HG03439 (cell line): ENCODE results near the gene GHITM.
"Not testable (repeated sequence)": the region's sequence is repeated elsewhere in the genome, so short reads cannot be mapped to it uniquely, and the experiment has no call there.

Experiments
- ATAC-seq: cut with Tn5 transposase; IDR thresholded peaks from one replicate; pipeline ENCODE4 v1.9.1; 2021; ENCODE audit warnings: mild to moderate bottlenecking, moderate library complexity; ENCODE audit not compliant: unreplicated experiment

The GHITM gene, protein sequence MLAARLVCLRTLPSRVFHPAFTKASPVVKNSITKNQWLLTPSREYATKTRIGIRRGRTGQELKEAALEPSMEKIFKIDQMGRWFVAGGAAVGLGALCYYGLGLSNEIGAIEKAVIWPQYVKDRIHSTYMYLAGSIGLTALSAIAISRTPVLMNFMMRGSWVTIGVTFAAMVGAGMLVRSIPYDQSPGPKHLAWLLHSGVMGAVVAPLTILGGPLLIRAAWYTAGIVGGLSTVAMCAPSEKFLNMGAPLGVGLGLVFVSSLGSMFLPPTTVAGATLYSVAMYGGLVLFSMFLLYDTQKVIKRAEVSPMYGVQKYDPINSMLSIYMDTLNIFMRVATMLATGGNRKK

DNA sequence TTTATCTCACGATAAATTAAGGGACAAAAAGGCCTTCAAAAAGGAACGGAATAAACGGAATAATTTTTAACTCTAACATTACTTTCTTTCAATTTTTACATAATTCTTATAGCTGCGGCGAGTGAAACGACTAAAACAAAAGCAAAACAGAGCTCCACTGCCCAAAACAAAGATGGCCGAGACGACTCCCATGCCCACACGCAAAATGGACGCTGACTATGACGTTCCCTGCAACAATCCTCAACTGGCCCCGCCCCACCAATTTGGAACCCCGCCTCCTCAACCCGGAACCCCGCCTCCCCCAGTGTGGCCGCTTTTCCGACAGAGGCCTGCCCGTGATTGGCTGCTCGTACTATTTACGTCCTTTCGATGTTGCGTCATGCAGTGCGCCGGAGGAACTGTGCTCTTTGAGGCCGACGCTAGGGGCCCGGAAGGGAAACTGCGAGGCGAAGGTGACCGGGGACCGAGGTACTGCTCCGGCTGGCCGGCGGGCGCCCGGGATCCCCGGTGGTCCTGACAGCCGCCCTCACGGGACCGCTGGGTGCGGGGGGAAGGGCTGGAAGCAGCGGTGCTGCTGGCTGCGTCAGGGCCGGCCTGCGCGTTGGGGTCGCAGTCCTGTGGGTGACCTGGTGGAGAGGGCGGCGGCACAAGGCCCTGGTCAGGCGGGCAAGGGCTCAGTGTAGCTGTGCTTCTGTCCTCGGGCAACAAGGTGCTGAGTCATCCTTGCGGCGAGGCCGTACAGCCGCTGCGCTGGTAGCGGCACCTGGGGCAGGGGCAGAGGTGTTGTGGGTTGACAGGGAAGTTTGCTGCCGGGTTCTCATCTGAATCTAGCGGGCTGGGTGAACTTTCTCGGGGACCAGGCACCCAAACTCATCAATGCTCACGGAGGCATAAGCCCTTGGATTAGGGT, at the start of gene GHITM:
GHITM (plus strand) TSS at position 384 of the 910 bp plus-strand sequence. CDS start 1,992 bp downstream, outside the sequence.
- ATAC-seq = peak; percentile 98

DNA sequence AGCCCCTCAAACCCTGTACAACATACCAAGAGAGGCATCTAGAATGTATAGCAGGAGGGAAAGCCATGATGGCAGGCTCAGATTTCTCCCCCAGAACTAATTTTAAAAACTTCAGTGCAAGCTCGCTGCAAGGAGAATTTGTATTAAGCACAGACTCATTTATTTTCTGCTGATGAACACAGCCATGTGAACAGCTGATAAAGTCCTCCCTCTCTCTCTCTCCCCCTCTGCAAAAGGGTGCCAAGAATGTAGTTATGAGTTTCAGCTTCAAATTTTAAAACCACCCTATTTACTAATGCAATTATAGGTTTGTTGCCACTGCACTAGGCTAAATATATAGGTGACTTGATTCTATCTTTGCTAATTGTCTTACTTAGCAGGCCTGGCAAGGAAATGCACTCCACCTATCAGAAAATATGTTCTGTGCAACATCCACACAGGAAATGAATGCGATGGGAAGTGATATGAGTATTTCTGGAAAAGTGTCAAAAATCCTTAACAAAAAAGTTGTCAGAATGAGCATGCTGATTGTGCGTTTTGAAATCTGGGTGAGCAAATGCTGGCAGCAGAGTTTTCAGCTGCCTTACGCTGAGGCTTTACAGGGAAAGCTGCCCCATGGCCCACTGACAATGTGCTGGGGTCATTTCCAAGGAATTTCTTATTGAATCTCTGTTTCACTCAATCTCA, 43.4 kb upstream of the GHITM start:
- ATAC-seq = no peak

DNA sequence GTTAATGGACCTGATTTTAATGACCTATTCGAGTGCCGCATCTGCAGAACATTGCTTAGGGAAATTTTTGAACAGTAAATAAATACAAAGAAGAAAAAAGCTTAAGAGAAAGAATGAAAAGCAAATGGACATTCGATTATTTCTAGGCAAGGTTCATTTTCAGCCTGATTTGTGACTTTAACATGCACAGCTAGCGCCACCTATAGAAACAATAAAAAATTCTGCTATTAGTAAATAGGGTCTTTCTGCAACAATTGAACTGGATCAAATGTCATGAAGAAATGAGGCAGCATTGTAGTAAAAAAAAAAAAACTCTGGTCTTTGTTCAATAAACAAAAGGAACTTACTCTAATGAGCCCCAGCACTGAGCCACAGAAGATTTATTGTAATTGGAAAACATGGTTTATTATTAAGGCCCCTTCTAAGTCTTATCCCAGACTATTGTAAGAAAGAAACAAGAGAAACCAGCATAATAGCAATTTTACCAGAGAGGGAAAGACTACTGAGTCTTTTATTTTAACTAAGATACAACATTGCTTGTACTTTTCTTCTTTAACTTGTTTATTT, 41.4 kb upstream of the GHITM start:
- no peak for ATAC-seq

DNA sequence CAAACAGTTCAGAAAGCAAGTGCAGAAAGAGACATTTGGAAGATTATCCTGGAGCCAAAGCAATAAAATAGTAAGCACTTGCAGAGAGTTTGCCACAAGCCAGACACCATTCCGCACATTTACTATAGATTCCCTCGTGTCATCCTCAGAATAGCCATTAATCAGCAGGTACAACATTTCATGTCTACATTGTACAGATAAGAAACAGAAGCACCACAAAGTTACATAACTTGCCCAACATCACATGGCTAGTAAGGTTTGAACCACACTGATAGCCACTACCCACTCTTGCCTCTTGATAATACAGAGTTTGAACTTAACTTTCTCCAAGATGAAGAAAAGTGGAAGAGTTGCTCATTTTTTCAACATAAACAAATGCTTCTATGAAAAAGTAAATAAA, 40.6 kb upstream of the GHITM start:
- ATAC-seq = no peak

DNA sequence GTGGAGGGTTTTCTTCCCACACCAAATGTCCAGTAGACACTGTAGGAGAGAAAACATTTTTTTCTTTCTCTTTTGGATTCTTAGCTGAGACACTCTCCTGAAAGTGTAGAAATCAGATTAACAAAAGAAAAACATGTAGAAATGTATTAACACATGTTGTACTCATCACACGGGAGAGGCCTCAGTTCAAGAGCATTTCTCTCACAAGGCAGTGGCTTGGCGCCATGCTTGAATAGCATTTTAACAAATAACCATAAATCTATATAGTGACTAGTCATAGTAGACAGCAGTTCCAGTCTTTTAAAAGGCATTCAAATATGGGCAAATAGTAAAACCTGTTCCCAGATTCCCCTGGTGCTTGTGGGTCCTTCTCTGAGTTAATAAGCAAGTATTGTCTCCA, 38.3 kb upstream of the GHITM start:
- no peak for ATAC-seq

DNA sequence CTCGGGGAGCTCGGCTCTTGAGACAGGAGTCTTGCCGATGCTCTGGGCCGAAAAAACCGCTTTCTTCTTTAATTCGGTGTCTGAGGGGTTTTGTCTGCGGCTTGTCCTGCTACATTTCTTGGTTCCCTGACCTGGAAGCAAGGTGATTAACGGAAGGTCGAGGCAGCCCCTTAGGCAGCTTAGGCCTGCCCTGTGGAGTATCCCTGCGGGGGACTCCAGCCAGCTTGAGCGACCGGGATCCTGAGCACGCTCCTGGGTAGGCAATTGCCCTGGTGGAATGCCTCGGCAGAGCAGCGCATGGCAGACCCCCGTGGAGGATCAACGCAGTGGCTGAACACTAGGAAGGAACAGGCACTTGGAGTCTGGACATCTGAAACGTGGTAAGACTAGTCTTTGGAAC, 30.5 kb upstream of the GHITM start:
- ATAC-seq = no peak

DNA sequence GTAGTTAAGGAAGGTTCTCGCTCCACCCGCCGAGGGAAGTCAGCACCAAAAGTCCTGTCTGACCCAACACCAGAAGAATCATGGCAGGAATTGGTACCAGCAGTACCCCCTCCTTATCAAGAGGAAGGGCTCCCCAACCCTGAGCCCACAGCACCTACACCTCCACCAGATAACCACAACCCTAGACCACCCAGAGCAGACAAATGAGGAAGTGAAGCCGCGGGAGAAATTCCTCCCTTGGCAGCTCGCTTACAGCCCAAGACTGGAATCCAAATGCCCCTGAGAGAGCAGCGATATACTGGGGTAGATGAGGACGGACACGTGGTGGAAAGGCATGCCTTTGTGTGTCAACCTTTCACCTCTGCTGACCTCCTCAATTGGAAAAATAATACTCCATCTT, 29.5 kb upstream of the GHITM start:
- ATAC-seq = not testable (repeated sequence)

DNA sequence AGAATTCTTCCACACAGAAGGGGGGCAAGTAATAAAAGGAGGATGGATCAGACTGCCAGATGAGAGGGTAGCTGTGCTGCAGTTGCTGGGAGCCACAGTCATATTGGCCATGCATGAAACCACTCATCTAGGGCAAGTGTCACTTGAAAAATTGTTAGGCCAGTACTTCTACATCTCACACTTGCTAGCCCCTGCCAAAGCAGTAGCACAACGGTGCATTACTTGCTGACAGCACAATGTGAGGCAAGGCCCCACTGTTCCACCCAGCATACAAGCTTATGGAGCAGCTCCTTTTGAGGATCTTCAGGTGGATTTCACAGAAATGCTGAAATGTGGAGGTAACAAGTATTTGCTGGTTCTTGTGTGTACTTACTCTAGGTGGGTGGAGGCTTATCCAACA, 25.8 kb upstream of the GHITM start:
- ATAC-seq = not testable (repeated sequence)

DNA sequence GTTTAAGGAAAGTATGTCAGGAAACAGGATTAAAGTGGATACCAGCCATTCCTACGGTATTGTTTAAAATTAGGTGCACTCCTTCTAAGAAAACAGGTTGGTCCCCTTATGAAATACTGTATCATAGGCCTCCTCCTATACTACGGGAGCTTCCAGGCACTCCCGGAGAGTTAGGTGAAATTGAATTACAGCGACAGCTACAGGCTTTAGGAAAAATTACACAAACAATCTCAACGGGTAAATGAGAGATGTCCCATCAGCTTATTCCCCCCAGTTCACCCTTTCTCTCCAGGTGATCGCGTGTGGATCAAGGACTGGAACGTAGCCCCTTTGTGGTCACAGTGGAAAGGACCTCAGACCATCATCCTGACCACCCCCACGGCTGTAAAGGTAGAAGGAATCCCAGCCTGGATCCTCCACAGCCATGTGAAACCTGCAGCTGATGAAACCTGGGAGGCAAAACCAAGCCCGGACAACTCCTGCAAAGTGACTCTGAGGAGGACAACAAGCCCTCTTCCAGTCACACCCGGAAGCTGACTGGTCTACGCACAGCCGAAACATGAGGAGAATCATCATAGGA, 25.1 kb upstream of the GHITM start:
- ATAC-seq = no peak

DNA sequence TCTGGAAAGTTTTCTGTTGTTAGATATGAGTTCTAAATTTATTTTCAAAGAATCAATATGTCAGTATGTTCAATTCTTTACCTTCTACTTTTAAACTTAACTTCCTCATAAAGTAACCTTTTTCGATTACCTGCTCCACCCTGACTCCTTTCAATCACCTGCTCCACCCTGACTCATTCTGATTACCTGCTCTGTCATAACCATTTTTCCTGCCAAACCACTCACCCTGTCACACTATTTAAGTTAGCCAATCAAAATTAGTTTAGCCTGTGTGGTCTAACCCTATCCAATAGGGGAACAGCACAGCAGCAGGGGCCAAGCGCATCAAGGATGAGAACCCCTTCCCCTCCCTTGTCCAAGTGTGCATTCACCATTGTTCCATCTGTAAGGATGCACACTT, 22.1 kb upstream of the GHITM start:
- ATAC-seq = not testable (repeated sequence)

DNA sequence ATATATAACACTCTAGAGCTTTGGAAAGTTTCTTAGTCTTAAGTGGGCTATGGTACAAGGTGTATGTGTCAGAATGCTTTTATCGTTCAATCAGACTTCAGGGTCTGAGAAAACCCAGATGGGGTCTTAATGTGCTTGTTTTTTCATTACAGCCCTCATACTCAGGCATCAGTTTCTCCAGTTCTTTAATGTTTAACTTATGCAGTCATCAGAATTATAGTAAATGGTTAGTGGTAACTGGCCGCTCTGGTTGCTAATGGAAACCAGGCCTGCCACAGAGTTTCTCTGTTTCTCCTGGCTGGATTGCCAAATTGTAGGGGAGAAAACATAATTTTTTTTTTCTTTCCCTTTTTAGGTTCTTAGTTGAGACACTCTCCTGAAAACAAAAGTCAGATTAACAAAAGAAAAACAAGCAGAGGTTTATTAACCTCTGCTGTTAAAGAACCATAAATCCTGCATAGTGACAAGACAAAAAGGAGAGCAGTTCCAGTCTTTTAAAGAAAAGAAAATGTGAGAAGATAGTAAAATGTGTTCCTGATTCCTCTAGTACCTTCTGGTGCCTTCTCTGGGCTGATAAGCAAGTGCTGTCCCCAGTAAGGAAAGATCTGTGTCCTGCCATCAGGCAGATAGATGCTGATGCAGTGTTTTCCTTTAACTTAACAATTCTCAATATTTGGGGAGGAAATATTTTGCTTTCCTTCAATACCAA, 21.5 kb upstream of the GHITM start:
- ATAC-seq = no peak

DNA sequence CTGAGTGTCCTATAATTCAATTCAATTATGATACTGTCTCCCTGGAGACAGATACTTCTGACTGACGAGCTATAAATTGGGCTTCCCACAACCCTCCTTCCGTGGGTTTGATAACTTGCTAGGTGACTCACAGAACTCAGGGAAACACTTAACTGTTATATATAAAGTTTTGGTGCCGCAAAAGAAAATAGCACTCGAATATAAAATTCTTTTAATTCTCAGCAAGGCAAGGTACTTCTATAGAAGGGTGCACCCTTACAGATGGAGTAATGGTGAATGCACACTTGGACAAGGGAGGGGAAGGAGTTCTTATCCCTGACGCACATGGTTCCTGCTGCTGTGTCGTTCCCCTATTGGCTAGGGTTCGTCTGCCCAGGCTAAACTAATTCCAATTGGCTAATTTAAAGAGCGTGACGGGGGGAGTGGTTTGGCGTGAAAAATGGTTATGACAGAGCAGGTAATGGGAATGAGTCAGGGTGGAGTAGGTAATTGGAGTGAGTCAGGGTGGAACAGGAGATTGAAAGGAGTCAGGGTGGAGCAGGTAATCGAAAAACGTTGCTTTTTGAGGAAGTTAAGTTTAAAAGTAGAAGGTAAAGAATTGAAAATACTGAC, 20.8 kb upstream of the GHITM start:
- ATAC-seq = no peak

DNA sequence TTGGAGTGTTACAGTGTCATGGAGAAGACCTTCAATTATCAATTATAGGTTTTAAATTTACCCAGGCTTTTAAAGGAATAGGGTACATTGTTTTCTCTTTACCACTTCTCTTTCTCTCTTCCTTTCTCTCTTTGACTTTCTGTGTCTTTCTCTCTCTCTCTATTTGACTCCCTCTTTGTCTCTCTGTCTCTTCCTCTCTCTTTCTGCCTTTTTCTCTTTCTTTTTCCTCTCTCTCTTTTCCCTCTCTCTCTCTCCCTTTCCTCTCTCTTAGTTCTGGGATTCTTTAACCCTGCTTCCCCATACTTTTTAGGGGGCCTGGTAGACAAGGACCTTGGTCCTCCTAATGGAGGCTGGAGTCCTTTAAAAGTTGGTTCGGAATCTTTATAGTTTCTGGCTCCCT, 15.9 kb upstream of the GHITM start:
- ATAC-seq = no peak

DNA sequence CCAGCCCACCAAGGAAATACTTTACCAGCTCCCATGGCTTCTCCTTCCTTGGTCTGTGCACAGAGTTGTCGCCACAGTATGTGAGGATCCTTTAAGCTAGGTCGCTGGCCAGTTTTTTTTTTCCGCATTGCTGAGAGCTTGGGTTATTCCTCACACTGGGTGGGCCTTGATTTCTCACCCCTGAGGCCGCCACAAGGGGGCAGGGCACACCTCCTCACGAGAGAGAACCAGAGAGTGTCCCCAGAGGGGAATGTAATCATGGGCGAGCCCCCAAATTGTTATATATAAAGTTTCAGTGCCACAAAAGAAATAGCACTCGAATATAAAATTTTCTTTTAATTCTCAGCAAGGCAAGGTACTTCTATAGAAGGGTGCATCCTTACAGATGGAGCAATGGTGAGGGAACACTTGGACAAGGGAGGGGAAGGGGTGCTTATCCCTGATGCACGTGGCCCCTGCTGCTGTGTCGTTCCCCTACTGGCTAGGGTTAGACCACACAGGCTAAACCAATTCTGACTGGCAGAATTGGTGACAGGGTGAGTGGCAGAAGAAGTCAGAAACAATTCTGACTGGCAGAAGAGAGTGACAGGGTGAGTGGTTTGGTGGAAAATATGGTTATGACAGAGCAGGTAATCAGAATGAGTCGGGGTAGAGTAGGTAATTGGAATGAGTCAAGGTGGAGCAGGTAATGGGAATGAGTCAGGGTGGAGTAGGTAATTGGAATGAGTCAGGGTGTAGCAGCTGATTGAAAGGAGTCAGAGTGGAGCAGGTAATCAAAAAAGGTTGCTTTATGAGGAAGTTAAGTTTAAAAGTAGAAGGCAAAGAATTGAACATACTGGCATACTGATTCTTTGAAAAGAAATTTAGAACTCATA, 13.2 kb upstream of the GHITM start:
- not testable (repeated sequence) for ATAC-seq

DNA sequence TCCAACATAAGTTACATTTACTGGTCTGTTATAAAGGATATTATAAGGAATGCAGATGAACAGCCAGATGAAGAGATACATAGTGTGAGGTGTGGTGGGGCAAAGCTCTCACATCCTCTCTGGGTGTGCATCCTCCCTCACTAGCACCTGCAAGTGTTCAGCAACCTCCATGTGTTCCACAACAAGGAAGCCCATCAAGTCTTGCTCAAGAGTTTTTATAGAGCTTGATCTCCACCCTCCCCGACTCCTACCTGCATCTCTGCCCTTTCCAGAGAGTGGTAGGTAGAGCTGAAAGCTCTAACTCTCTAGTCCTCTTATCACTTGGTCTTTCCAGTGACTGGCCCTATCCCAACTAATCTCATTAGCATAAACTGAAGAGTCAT, 12.5 kb upstream of the GHITM start:
- no peak for ATAC-seq

DNA sequence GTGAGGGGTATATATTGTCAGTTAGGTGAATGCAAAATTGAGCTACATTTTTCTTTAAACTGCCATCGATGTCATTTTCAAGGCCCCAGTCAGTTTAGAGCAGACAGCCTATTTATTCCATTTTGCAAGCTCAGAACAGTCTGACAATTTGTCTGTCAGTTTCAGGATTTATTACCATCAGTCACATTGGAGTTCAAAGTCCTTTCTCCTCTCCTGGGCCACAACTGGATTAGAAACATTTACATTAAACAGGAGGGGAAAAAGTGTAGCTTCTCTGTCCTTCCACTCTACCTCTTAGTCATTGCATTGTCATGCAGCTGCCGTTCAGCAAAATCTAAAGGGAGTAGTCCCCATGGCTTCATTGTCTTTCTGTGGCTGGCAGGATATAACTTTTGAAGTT, 3.5 kb upstream of the GHITM start:
- no peak for ATAC-seq

DNA sequence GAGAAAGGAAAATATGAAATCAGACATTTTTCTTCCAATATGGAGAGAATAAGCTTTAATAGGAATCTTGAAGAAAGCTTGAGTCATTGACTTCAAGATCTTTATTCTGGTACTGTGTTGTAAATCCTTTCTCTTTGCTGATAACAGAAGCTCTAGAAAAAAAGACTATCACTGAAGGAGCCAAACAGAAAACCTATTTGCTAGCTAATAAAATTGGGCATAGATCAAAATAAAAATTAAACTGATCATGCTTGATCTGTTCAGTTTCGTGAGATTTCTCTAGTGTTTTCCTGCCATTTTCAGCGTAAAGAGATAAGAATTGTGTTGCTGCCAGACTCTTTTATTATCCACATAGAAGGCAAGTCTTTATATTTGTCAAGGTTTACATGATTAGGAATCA, 1.5 kb upstream of the GHITM start:
- no peak for ATAC-seq

DNA sequence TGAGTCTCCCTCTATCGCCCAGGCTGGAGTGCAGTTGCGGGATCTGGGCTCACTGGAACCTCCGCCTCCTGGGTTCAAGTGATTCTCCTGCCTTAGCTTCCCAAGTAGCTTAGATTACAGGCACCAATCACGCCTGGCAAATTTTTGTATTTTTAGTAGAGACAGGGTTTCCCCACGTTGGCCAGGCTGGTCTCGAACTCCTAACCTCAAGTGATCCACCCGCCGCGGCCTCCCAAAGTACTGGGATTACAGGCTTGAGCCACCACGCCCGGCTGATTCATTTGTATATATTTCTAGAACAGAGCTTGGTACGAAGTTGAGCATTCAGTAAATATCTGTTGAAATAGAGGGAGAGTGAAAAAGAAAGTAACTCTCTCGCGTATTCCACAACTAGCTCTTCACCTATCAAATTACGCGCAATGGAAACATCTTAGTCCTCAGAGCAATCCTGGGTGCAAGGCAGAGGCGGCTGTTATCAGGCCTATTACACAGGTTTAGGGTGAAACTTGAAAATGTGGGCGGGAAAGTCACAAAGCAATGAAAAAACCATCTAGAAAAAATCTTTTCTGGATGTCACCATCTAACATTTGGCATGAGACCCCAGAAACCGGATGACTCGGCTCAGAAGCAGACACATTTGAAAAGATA, 707 bp upstream of the GHITM start:
- peak; percentile 2 for ATAC-seq
